GM19328 (cell line): Measurements from ENCODE around the gene CARD16.

Experiments
- ATAC-seq: cut with Tn5 transposase; IDR thresholded peaks from one replicate; pipeline ENCODE4 v1.9.1; 2021; ENCODE audit warnings: mild to moderate bottlenecking, moderate library complexity; ENCODE audit not compliant: unreplicated experiment

The CARD16 gene

GRCh38 chr11:104997288-104997687 is 47.8 kb downstream of the CARD16 start:
- ATAC-seq = no peak

- no peak for ATAC-seq
Measured at GRCh38 chr11:104995001-104995408, 50.1 kb downstream of the CARD16 start.

- no peak for ATAC-seq
Measured at GRCh38 chr11:104992781-104993180, 52.4 kb downstream of the CARD16 start.

GRCh38 chr11:104991994-104992393 is 53.1 kb downstream of the CARD16 start:
- no peak for ATAC-seq
